ENCODE data around the gene LUC7L. TPM values are rescaled to one million over a fixed set of nuclear protein-coding genes. Genes with fewer than 3 reads are reported as not detected.

LUC7L gene
- total and polyA plus RNA-seq, 2 of the 8 experiments (the other 6 are each of a cell fraction or from before 2014, with no cell fraction given): 49.7 to 129 TPM

GRCh38 chr16:212999-213398 is 16.2 kb downstream of the LUC7L start (continued):
- TF ChIP-seq CHD7 (IDR thresholded peaks at IDR 0.05; ENCODE audit: insufficient replicate concordance, low read length) (no peak), PHF8 (conservative IDR thresholded peaks at IDR 0.05; ENCODE audit: low read depth, low read length) (no peak), EZH2 (IDR thresholded peaks at IDR 0.05; ENCODE audit: low read depth, low read length, severe bottlenecking) (no peak), TBP (IDR thresholded peaks at IDR 0.05; ENCODE audit: low read depth, low read length) (no peak), FOSL1 (IDR thresholded peaks at IDR 0.05; ENCODE audit: insufficient read depth, low read depth, low read length) (no peak), BCL11A (IDR thresholded peaks at IDR 0.05; ENCODE audit: low read depth in 2 of 2, low read length in 2 of 2) (no peak), TAF7 (optimal IDR thresholded peaks at IDR 0.05; ENCODE audit: borderline replicate concordance, low read depth, low read length) (no peak), SP1 (IDR thresholded peaks at IDR 0.05; ENCODE audit: low read depth, low read length) (no peak), SUZ12 (IDR thresholded peaks at IDR 0.05; ENCODE audit: low read length) (no peak), RBBP5 (IDR thresholded peaks at IDR 0.05; ENCODE audit: borderline replicate concordance, low read depth, low read length) (no peak), SIX5 (IDR thresholded peaks at IDR 0.05; ENCODE audit: low read depth, low read length) (no peak), RXRA (IDR thresholded peaks at IDR 0.05; ENCODE audit: insufficient read depth, low read depth, low read length) (no peak)
